HEK293 (cell line): ENCODE results near the gene DBN1.

Source experiments
- CTCF ChIA-PET: fragments of 350-600 bp; formaldehyde crosslinking; extraction: SDS; loops from one replicate; lab custom pipeline; 2021; ENCODE audit warnings: antibody characterized with exemption; lab: Yijun Ruan, JAX
- POLR2A ChIA-PET: fragments of 300-600 bp; formaldehyde crosslinking; extraction: SDS; loops from one replicate; lab custom pipeline; 2020; ENCODE audit warnings: antibody characterized with exemption, inconsistent platforms; lab: Yijun Ruan, JAX
- H3K27ac ChIP-seq: fragments of 200-500 bp; sonication (Bioruptor generic); 2 replicates; pipeline ENCODE4 v1.5.1; 2014; ENCODE audit warnings: low read depth, low read length, control low read depth, inconsistent platforms; ENCODE audit errors: extremely low read depth
- H3K36me3 ChIP-seq, 2 experiments: fragments of 200-500 bp in 1 of 2; sonication (Bioruptor generic) in 1 of 2; 1 replicate in 1 of 2; 2 replicates in 1 of 2; pipeline ENCODE4 v1.5.1; 2014 to 2017; ENCODE audit warnings: inconsistent platforms in 2 of 2, low read length in 2 of 2; ENCODE audit not compliant: control insufficient read depth in 2 of 2, insufficient read depth in 1 of 2
- H3K4me1 ChIP-seq: fragments of 200-500 bp; sonication (Bioruptor generic); 2 replicates; pipeline ENCODE4 v1.5.1; 2014; ENCODE audit warnings: mild to moderate bottlenecking, low read length, inconsistent platforms; ENCODE audit not compliant: control insufficient read depth, insufficient read depth
- H3K4me3 ChIP-seq: 2 replicates; pipeline ENCODE4 v1.5.1; 2011; ENCODE audit warnings: low read depth, mild to moderate bottlenecking, control low read depth, low read length, moderate library complexity
- H3K9me3 ChIP-seq: fragments of 200-500 bp; sonication (Bioruptor generic); 2 replicates; pipeline ENCODE4 v1.5.1; 2014; ENCODE audit warnings: low read depth, low read length, inconsistent platforms; ENCODE audit not compliant: control insufficient read depth, insufficient read depth
- ZBTB17 ChIP-seq: fragments of 450-650 bp; formaldehyde crosslinking; IDR thresholded peaks from 2 replicates; pipeline ENCODE4 v1.5.1; 2016; ENCODE audit warnings: missing biosample characterization, missing genetic modification characterization
- ZBTB26 ChIP-seq: fragments of 450-650 bp; formaldehyde crosslinking; optimal IDR thresholded peaks from 2 replicates; pipeline ENCODE3; 2016; ENCODE audit warnings: missing biosample characterization, mild to moderate bottlenecking, missing genetic modification characterization
- ZFP37 ChIP-seq: fragments of 450-650 bp; formaldehyde crosslinking; IDR thresholded peaks from 2 replicates; pipeline ENCODE4 v1.5.1; 2016; ENCODE audit warnings: missing biosample characterization, missing genetic modification characterization
- ZFP69B ChIP-seq: fragments of 450-650 bp; formaldehyde crosslinking; IDR thresholded peaks from 2 replicates; pipeline ENCODE4 v1.5.1; 2016; ENCODE audit warnings: missing biosample characterization, missing genetic modification characterization
- ZNF138 ChIP-seq: fragments of 450-650 bp; formaldehyde crosslinking; IDR thresholded peaks from 2 replicates; pipeline ENCODE4 v1.5.1; 2016; ENCODE audit warnings: missing biosample characterization, missing genetic modification characterization, borderline replicate concordance
- ZNF274 ChIP-seq, 2 experiments: fragments of 200-500 bp in 1 of 2; fragments of 450-650 bp in 1 of 2; sonication (Bioruptor generic) in 1 of 2; formaldehyde crosslinking in 1 of 2; IDR thresholded peaks; 2 replicates each; pipeline versions ENCODE4 v1.5.1 to v1.6.1; 2014 to 2016; ENCODE audit warnings: borderline replicate concordance in 1 of 2, inconsistent platforms in 1 of 2, low read length in 1 of 2, missing biosample characterization in 1 of 2, missing genetic modification characterization in 1 of 2
- ZNF280D ChIP-seq: fragments of 450-650 bp; formaldehyde crosslinking; IDR thresholded peaks from 2 replicates; pipeline ENCODE4 v1.5.1; 2016; ENCODE audit warnings: missing biosample characterization, missing genetic modification characterization
- ZNF354C ChIP-seq: fragments of 450-650 bp; formaldehyde crosslinking; IDR thresholded peaks from 2 replicates; pipeline ENCODE4 v1.5.1; 2016; ENCODE audit warnings: missing biosample characterization, missing genetic modification characterization, low read depth, borderline replicate concordance
- ZNF37A ChIP-seq: fragments of 450-650 bp; IDR thresholded peaks from 2 replicates; pipeline ENCODE4 v1.5.1; 2018; ENCODE audit warnings: missing biosample characterization, missing genetic modification characterization
- ZNF501 ChIP-seq: fragments of 450-650 bp; formaldehyde crosslinking; IDR thresholded peaks from 2 replicates; pipeline ENCODE4 v1.5.1; 2016; ENCODE audit warnings: missing biosample characterization, missing genetic modification characterization
- ZNF626 ChIP-seq: fragments of 450-650 bp; sonication (Bioruptor Pico); formaldehyde crosslinking; IDR thresholded peaks from 2 replicates; pipeline ENCODE4 v1.5.1; 2018; ENCODE audit warnings: missing biosample characterization, missing genetic modification characterization, inconsistent platforms
- ZNF629 ChIP-seq: fragments of 450-650 bp; formaldehyde crosslinking; IDR thresholded peaks from 2 replicates; pipeline ENCODE4 v1.5.1; 2017; ENCODE audit warnings: missing biosample characterization, missing genetic modification characterization
- ZNF776 ChIP-seq: fragments of 450-650 bp; formaldehyde crosslinking; IDR thresholded peaks from 2 replicates; pipeline ENCODE4 v1.5.0; 2017; ENCODE audit warnings: missing biosample characterization, missing genetic modification characterization, borderline replicate concordance
- ZNF837 ChIP-seq: fragments of 450-650 bp; formaldehyde crosslinking; IDR thresholded peaks from 2 replicates; pipeline ENCODE4 v1.5.1; 2016; ENCODE audit warnings: missing biosample characterization, missing genetic modification characterization
- TF ChIP-seq, protein P1 (sequence below): fragments of 450-650 bp; formaldehyde crosslinking; IDR thresholded peaks from 2 replicates; pipeline ENCODE4 v1.5.1; 2016; ENCODE audit warnings: missing biosample characterization, missing genetic modification characterization
- TF ChIP-seq, protein P2 (sequence below): fragments of 450-650 bp; formaldehyde crosslinking; conservative IDR thresholded peaks from 2 replicates; pipeline ENCODE4 v1.5.1; 2016; ENCODE audit warnings: low read depth, missing biosample characterization, missing genetic modification characterization
- TF ChIP-seq, protein P3 (sequence below): fragments of 450-650 bp; formaldehyde crosslinking; IDR thresholded peaks from 2 replicates; pipeline ENCODE4 v1.5.1; 2016; ENCODE audit warnings: missing biosample characterization, missing genetic modification characterization, borderline replicate concordance
- TF ChIP-seq, protein P4 (sequence below): fragments of 450-650 bp; formaldehyde crosslinking; IDR thresholded peaks from 2 replicates; pipeline ENCODE4 v1.5.1; 2016; ENCODE audit warnings: missing biosample characterization, missing genetic modification characterization

The DBN1 gene

DNA sequence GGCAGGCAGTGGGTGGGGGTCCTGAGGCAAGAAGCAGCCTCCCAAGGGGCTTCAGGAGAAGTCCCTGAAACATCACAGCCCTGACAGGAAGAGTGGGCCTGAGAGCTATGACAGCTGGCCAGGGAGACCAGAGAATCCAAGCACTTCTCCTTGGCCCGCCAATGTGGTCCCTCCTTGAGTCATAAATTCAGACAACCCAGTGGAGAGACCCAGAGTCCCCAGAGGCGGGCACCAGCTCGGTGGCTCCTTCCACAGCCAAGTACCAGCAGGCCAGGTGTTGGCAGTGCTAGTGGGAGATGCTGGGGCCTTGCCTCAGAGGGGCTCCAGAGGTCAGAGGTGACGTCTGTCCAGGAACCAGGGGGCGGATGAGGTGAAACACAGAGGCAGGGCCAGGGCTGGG, 37.7 kb upstream of the DBN1 start:
- CTCF ChIA-PET: interaction anchor here (2.8 kb wide), 1 partner anchor 10 kb away, joined by 16 read pairs; no protein-coding TSS in a partner anchor
- H3K36me3 ChIP-seq: peaks cover 6 to 74% of the 10 kb centered on the region in 2 experiments
- no peaks in the 10 kb centered on the region for H3K9me3 ChIP-seq
- no peaks in the 10 kb centered on the region for H3K4me1 ChIP-seq
- POLR2A ChIA-PET: no interaction called here
- no peak for TF ChIP-seq ZNF626
- TF ChIP-seq ZNF501: no peak
- TF ChIP-seq, protein P1, sequence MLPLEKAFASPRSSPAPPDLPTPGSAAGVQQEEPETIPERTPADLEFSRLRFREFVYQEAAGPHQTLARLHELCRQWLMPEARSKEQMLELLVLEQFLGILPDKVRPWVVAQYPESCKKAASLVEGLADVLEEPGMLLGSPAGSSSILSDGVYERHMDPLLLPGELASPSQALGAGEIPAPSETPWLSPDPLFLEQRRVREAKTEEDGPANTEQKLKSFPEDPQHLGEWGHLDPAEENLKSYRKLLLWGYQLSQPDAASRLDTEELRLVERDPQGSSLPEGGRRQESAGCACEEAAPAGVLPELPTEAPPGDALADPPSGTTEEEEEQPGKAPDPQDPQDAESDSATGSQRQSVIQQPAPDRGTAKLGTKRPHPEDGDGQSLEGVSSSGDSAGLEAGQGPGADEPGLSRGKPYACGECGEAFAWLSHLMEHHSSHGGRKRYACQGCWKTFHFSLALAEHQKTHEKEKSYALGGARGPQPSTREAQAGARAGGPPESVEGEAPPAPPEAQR (tag by site-specific recombination): no peak
- no peak for TF ChIP-seq ZNF37A (tag by site-specific recombination)
- TF ChIP-seq ZNF837 (tag by site-specific recombination): no peak
- no peak for TF ChIP-seq ZFP69B
- TF ChIP-seq, protein P2, sequence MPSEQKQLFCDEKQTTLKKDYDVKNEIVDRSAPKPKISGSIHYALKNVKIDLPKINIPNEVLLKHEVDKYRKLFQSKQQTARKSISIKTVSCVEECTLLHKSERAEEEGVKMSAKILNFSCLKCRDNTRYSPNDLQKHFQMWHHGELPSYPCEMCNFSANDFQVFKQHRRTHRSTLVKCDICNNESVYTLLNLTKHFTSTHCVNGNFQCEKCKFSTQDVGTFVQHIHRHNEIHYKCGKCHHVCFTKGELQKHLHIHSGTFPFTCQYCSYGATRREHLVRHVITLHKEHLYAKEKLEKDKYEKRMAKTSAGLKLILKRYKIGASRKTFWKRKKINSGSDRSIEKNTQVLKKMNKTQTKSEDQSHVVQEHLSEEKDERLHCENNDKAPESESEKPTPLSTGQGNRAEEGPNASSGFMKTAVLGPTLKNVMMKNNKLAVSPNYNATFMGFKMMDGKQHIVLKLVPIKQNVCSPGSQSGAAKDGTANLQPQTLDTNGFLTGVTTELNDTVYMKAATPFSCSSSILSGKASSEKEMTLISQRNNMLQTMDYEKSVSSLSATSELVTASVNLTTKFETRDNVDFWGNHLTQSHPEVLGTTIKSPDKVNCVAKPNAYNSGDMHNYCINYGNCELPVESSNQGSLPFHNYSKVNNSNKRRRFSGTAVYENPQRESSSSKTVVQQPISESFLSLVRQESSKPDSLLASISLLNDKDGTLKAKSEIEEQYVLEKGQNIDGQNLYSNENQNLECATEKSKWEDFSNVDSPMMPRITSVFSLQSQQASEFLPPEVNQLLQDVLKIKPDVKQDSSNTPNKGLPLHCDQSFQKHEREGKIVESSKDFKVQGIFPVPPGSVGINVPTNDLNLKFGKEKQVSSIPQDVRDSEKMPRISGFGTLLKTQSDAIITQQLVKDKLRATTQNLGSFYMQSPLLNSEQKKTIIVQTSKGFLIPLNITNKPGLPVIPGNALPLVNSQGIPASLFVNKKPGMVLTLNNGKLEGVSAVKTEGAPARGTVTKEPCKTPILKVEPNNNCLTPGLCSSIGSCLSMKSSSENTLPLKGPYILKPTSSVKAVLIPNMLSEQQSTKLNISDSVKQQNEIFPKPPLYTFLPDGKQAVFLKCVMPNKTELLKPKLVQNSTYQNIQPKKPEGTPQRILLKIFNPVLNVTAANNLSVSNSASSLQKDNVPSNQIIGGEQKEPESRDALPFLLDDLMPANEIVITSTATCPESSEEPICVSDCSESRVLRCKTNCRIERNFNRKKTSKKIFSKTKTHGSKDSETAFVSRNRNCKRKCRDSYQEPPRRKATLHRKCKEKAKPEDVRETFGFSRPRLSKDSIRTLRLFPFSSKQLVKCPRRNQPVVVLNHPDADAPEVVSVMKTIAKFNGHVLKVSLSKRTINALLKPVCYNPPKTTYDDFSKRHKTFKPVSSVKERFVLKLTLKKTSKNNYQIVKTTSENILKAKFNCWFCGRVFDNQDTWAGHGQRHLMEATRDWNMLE (tag by site-specific recombination): no peak
- TF ChIP-seq ZFP37 (tag by site-specific recombination): no peak
- TF ChIP-seq ZBTB17: no peak
- TF ChIP-seq ZNF274 (IDR thresholded peaks at IDR 0.05; ENCODE audit: low read length): no peak
- no peak for TF ChIP-seq ZNF274 (tag by site-specific recombination; IDR thresholded peaks at IDR 0.05; ENCODE audit: borderline replicate concordance)
- TF ChIP-seq ZNF629 (tag by site-specific recombination): no peak
- no peak overlapping the region for H3K27ac ChIP-seq
- no peak overlapping the region for H3K4me3 ChIP-seq

- peaks cover 6 to 68% of the 10 kb centered on the region in 2 experiments for H3K36me3 ChIP-seq
- POLR2A ChIA-PET: no interaction called here
- no peak overlapping the region for H3K4me3 ChIP-seq
- H3K27ac ChIP-seq: no peak overlapping the region
- H3K4me1 ChIP-seq: no peaks in the 10 kb centered on the region
- CTCF ChIA-PET: interaction anchor here (1.0 to 2.8 kb wide), 2 partner anchors 9 to 11 kb away, joined by 3 to 16 read pairs; no protein-coding TSS in a partner anchor
- H3K9me3 ChIP-seq: no peaks in the 10 kb centered on the region
- TF ChIP-seq, protein P3, sequence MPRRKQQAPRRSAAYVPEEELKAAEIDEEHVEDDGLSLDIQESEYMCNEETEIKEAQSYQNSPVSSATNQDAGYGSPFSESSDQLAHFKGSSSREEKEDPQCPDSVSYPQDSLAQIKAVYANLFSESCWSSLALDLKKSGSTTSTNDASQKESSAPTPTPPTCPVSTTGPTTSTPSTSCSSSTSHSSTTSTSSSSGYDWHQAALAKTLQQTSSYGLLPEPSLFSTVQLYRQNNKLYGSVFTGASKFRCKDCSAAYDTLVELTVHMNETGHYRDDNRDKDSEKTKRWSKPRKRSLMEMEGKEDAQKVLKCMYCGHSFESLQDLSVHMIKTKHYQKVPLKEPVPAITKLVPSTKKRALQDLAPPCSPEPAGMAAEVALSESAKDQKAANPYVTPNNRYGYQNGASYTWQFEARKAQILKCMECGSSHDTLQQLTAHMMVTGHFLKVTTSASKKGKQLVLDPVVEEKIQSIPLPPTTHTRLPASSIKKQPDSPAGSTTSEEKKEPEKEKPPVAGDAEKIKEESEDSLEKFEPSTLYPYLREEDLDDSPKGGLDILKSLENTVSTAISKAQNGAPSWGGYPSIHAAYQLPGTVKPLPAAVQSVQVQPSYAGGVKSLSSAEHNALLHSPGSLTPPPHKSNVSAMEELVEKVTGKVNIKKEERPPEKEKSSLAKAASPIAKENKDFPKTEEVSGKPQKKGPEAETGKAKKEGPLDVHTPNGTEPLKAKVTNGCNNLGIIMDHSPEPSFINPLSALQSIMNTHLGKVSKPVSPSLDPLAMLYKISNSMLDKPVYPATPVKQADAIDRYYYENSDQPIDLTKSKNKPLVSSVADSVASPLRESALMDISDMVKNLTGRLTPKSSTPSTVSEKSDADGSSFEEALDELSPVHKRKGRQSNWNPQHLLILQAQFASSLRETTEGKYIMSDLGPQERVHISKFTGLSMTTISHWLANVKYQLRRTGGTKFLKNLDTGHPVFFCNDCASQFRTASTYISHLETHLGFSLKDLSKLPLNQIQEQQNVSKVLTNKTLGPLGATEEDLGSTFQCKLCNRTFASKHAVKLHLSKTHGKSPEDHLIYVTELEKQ: no peak
- TF ChIP-seq ZNF138 (tag by site-specific recombination) (no peak), ZNF776 (tag by site-specific recombination) (no peak), ZNF280D (tag by site-specific recombination) (no peak), ZBTB26 (tag by site-specific recombination) (no peak), ZNF354C (tag by site-specific recombination) (no peak)
- TF ChIP-seq, protein P4, sequence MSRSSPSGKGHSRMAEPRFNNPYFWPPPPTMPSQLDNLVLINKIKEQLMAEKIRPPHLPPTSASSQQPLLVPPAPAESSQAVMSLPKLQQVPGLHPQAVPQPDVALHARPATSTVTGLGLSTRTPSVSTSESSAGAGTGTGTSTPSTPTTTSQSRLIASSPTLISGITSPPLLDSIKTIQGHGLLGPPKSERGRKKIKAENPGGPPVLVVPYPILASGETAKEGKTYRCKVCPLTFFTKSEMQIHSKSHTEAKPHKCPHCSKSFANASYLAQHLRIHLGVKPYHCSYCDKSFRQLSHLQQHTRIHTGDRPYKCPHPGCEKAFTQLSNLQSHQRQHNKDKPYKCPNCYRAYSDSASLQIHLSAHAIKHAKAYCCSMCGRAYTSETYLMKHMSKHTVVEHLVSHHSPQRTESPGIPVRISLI: no peak
These were observed 37.2 kb upstream of the DBN1 start for GRCh38 chr5:177510567-177511053.
